Measurements from ENCODE around the gene ANKRD26. TPM values are rescaled to one million over a fixed set of nuclear protein-coding genes. Genes with fewer than 3 reads are reported as not detected.

The ANKRD26 gene
- total and polyA plus RNA-seq, 2 donors from 2014 or later, result 1.9 to 9.3 TPM

- FAIRE-seq (no peak), DNase-seq (no peak)
These were observed 11.9 kb downstream of the ANKRD26 start for GRCh38 chr10:27088119-27089044.

GRCh38 chr10:27072436-27073114 is 27.7 kb downstream of the ANKRD26 start:
- TF ChIP-seq, protein P1, sequence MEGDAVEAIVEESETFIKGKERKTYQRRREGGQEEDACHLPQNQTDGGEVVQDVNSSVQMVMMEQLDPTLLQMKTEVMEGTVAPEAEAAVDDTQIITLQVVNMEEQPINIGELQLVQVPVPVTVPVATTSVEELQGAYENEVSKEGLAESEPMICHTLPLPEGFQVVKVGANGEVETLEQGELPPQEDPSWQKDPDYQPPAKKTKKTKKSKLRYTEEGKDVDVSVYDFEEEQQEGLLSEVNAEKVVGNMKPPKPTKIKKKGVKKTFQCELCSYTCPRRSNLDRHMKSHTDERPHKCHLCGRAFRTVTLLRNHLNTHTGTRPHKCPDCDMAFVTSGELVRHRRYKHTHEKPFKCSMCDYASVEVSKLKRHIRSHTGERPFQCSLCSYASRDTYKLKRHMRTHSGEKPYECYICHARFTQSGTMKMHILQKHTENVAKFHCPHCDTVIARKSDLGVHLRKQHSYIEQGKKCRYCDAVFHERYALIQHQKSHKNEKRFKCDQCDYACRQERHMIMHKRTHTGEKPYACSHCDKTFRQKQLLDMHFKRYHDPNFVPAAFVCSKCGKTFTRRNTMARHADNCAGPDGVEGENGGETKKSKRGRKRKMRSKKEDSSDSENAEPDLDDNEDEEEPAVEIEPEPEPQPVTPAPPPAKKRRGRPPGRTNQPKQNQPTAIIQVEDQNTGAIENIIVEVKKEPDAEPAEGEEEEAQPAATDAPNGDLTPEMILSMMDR (IDR thresholded peaks at IDR 0.05; ENCODE audit: borderline replicate concordance, extremely low read depth, insufficient read depth), result no peak
- no peak overlapping the region for H3K4me3 ChIP-seq (ENCODE audit: low read length in 3 of 3)
- no peak overlapping the region for H3K9ac ChIP-seq (ENCODE audit: low read length in 3 of 3)
- FAIRE-seq, result no peak
- H3K36me3 ChIP-seq (ENCODE audit: control insufficient read depth in 2 of 3, insufficient read depth in 3 of 3, low read length in 3 of 3), result peaks cover 4 to 45% (median 5%) of the 10 kb centered on the region in 3 donors
- no peak overlapping the region for H3K27ac ChIP-seq (ENCODE audit: low read depth in 2 of 2, low read length in 2 of 2)
- DNase-seq, result no peak
- H3K4me1 ChIP-seq (ENCODE audit: control insufficient read depth in 2 of 3, insufficient read depth in 2 of 3, low read depth in 1 of 3, low read length in 3 of 3), result no peaks in the 10 kb centered on the region
- peaks cover 0 to 1% (median 0%) of the 10 kb centered on the region in 3 donors for H3K9me3 ChIP-seq (ENCODE audit: control insufficient read depth in 2 of 3, insufficient read depth in 1 of 3, low read length in 3 of 3)
- intact Hi-C loops (cut with DNase I), result no loop called here
- no peaks in the 10 kb centered on the region for H3K27me3 ChIP-seq (ENCODE audit: control insufficient read depth, insufficient read depth, low read length)

More at GRCh38 chr10:27088119-27089044, 11.9 kb downstream of the ANKRD26 start:
- no peak overlapping the region for H3K27ac ChIP-seq (ENCODE audit: low read depth in 2 of 2, low read length in 2 of 2)
- intact Hi-C loops (cut with DNase I), result no loop called here
- no peaks in the 10 kb centered on the region for H3K27me3 ChIP-seq (ENCODE audit: control insufficient read depth, insufficient read depth, low read length)
- no peaks in the 10 kb centered on the region for H3K4me1 ChIP-seq (ENCODE audit: control insufficient read depth in 2 of 3, insufficient read depth in 2 of 3, low read depth in 1 of 3, low read length in 3 of 3)
- H3K9me3 ChIP-seq (ENCODE audit: control insufficient read depth in 2 of 3, insufficient read depth in 1 of 3, low read length in 3 of 3), result no peaks in the 10 kb centered on the region
- H3K4me3 ChIP-seq (ENCODE audit: low read length in 3 of 3), result no peak overlapping the region
- peaks cover 0 to 19% (median 7%) of the 10 kb centered on the region in 3 donors for H3K36me3 ChIP-seq (ENCODE audit: control insufficient read depth in 2 of 3, insufficient read depth in 3 of 3, low read length in 3 of 3)
- H3K9ac ChIP-seq (ENCODE audit: low read length in 3 of 3), result no peak overlapping the region
- TF ChIP-seq, protein P1 (IDR thresholded peaks at IDR 0.05; ENCODE audit: borderline replicate concordance, extremely low read depth, insufficient read depth), result no peak

- FAIRE-seq, result no peak
- Histone ChIP-seq H3K36me3 (ENCODE audit: control insufficient read depth in 2 of 3, insufficient read depth in 3 of 3, low read length in 3 of 3) (peaks cover 0 to 29% (median 5%) of the 10 kb centered on the region in 3 donors), H3K4me3 (ENCODE audit: low read length in 3 of 3) (no peak overlapping the region), H3K27ac (ENCODE audit: low read depth in 2 of 2, low read length in 2 of 2) (no peak overlapping the region), H3K4me1 (ENCODE audit: control insufficient read depth in 2 of 3, insufficient read depth in 2 of 3, low read depth in 1 of 3, low read length in 3 of 3) (no peaks in the 10 kb centered on the region), H3K27me3 (ENCODE audit: control insufficient read depth, insufficient read depth, low read length) (no peaks in the 10 kb centered on the region), H3K9me3 (ENCODE audit: control insufficient read depth in 2 of 3, insufficient read depth in 1 of 3, low read length in 3 of 3) (no peaks in the 10 kb centered on the region), H3K9ac (ENCODE audit: low read length in 3 of 3) (no peak overlapping the region)
- no peak for DNase-seq
- TF ChIP-seq, protein P1 (IDR thresholded peaks at IDR 0.05; ENCODE audit: borderline replicate concordance, extremely low read depth, insufficient read depth), result no peak
- intact Hi-C loops (cut with DNase I), result no loop called here
These were observed 31.9 kb downstream of the ANKRD26 start for GRCh38 chr10:27068217-27068891.
